Tibial nerve (tissue), 4 donors: Measurements from ENCODE around the gene PSG7.
"Not testable (repeated sequence)": the region's sequence is repeated elsewhere in the genome, so short reads cannot be mapped to it uniquely, and the experiment has no call there.

Experiments
- EP300 ChIP-seq, 2 donors: sonication (generic); formaldehyde crosslinking; IDR thresholded peaks; one replicate each; pipeline ENCODE4 v1.6.1; 2017; ENCODE audit warnings: antibody characterized with exemption in 2 of 2, mild to moderate bottlenecking in 1 of 2
- POLR2A ChIP-seq, 2 donors: fragments of 450-650 bp; IDR thresholded peaks; one replicate each; pipeline ENCODE4 v1.6.1; 2017; ENCODE audit warnings: antibody characterized with exemption in 2 of 2, mild to moderate bottlenecking in 2 of 2, moderate library complexity in 2 of 2
- TF ChIP-seq, protein P1 (sequence below), 5 experiments: fragments of 200-600 bp in 3 of 5; fragments of 450-650 bp in 2 of 5; sonication (generic) in 3 of 5; IDR thresholded peaks; one replicate each; pipeline ENCODE4 v1.5.1; 2016 to 2019; ENCODE audit warnings: antibody characterized with exemption in 5 of 5, mild to moderate bottlenecking in 3 of 5, moderate library complexity in 2 of 5

- TF ChIP-seq, protein P1, sequence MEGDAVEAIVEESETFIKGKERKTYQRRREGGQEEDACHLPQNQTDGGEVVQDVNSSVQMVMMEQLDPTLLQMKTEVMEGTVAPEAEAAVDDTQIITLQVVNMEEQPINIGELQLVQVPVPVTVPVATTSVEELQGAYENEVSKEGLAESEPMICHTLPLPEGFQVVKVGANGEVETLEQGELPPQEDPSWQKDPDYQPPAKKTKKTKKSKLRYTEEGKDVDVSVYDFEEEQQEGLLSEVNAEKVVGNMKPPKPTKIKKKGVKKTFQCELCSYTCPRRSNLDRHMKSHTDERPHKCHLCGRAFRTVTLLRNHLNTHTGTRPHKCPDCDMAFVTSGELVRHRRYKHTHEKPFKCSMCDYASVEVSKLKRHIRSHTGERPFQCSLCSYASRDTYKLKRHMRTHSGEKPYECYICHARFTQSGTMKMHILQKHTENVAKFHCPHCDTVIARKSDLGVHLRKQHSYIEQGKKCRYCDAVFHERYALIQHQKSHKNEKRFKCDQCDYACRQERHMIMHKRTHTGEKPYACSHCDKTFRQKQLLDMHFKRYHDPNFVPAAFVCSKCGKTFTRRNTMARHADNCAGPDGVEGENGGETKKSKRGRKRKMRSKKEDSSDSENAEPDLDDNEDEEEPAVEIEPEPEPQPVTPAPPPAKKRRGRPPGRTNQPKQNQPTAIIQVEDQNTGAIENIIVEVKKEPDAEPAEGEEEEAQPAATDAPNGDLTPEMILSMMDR (IDR thresholded peaks at IDR 0.05), result not testable (repeated sequence)
- TF ChIP-seq EP300, POLR2A (IDR thresholded peaks at IDR 0.05): not testable (repeated sequence)
Measured at GRCh38 chr19:42906162-42906561, 30.8 kb downstream of the PSG7 start.
